ENCODE measurements around the gene TRAF5. TPM values are rescaled to one million over a fixed set of nuclear protein-coding genes. Genes with fewer than 3 reads are reported as not detected.

Gene TRAF5
- total RNA-seq, 2 donors from 2014 or later: 13.9 to 14.5 TPM

- Histone ChIP-seq H3K27me3 (no peaks in the 10 kb centered on the region), H3K9me3 (no peaks in the 10 kb centered on the region), H3K27ac (peak overlapping the region; percentile 75), H3K36me3 (no peaks in the 10 kb centered on the region), H3K4me3 (no peak overlapping the region), H3K4me1 (peaks cover 40% of the 10 kb centered on the region), H3K9ac (ENCODE audit: low read depth in 2 of 2, low read length in 2 of 2) (peak overlapping the region; percentile 56 to 80)
- intact Hi-C loops (cut with DNase I): no loop called here
- DNase-seq: peak; percentile 64
- TF ChIP-seq CTCF (IDR thresholded peaks at IDR 0.05): no peak
Observed at GRCh38 chr1:211336161-211336560, 9.5 kb downstream of the TRAF5 start.

DNA sequence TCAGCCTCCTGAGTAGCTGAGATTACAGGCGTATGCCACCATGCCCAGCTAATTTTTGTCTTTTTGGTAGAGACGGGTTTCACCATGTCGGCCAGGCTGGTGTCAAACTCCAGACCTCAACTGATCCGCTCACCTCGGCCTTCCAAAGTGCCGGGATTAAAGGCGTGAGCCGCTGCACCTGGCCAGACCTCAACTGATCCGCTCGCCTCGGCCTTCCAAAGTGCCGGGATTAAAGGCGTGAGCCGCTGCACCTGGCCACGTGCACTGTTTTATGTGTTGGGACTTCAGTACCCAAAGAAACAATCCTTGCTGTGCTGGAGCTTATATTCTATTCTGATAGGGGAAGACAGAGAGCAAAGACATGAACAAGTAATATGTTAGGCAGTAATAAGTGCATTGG is 10.1 kb downstream of the TRAF5 start:
- Histone ChIP-seq H3K4me3 (no peak overlapping the region), H3K4me1 (peaks cover 39% of the 10 kb centered on the region), H3K36me3 (no peaks in the 10 kb centered on the region), H3K9me3 (no peaks in the 10 kb centered on the region), H3K27ac (peak overlapping the region; percentile 75), H3K9ac (ENCODE audit: low read depth in 2 of 2, low read length in 2 of 2) (peak overlapping the region in 1 of 2 donors; percentile 80), H3K27me3 (no peaks in the 10 kb centered on the region)
- TF ChIP-seq CTCF (IDR thresholded peaks at IDR 0.05): no peak
- intact Hi-C loops (cut with DNase I): no loop called here
- DNase-seq: peak; percentile 32

GRCh38 chr1:211337430-211338223 is 11.0 kb downstream of the TRAF5 start:
- H3K4me1 ChIP-seq: peaks cover 31% of the 10 kb centered on the region
- no peak overlapping the region for H3K27ac ChIP-seq
- intact Hi-C loops (cut with DNase I): no loop called here
- no peaks in the 10 kb centered on the region for H3K27me3 ChIP-seq
- H3K4me3 ChIP-seq: no peak overlapping the region
- no peak for DNase-seq
- no peak for TF ChIP-seq CTCF (IDR thresholded peaks at IDR 0.05)
- no peaks in the 10 kb centered on the region for H3K36me3 ChIP-seq
- H3K9ac ChIP-seq (ENCODE audit: low read depth in 2 of 2, low read length in 2 of 2): no peak overlapping the region
- H3K9me3 ChIP-seq: no peaks in the 10 kb centered on the region

GRCh38 chr1:211338224-211338620 is 11.6 kb downstream of the TRAF5 start:
- H3K27me3 ChIP-seq: no peaks in the 10 kb centered on the region
- H3K4me3 ChIP-seq: no peak overlapping the region
- H3K36me3 ChIP-seq: no peaks in the 10 kb centered on the region
- H3K27ac ChIP-seq: no peak overlapping the region
- intact Hi-C loops (cut with DNase I): no loop called here
- H3K9ac ChIP-seq (ENCODE audit: low read depth in 2 of 2, low read length in 2 of 2): no peak overlapping the region
- no peaks in the 10 kb centered on the region for H3K9me3 ChIP-seq
- DNase-seq: no peak
- H3K4me1 ChIP-seq: peaks cover 30% of the 10 kb centered on the region
- no peak for TF ChIP-seq CTCF (IDR thresholded peaks at IDR 0.05)

DNA sequence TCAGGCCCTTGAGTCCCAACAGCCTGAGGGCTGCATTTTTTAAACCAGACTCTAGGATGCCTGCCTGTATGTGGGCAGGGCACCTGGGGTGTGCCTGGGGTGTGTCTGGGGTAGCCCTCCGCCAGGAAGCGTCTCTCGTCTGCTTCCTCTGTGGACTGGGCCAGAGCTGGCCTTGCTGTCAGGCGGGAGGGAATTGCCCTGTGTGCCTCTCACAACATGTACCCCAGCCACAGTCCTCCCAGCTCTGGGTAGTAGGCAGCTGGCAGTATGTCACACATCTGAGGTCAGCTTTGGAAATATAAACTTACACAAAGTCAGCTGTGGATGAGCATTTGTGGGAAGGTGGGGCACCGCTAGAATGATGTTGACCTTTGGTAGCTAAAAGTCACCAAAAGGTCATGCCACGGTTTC is 13.0 kb downstream of the TRAF5 start:
- no peaks in the 10 kb centered on the region for H3K27me3 ChIP-seq
- H3K36me3 ChIP-seq: no peaks in the 10 kb centered on the region
- intact Hi-C loops (cut with DNase I): no loop called here
- no peak overlapping the region for H3K27ac ChIP-seq
- H3K9ac ChIP-seq (ENCODE audit: low read depth in 2 of 2, low read length in 2 of 2): peak overlapping the region in 1 of 2 donors; percentile 36
- no peak overlapping the region for H3K4me3 ChIP-seq
- DNase-seq: peak; percentile 65
- no peak for TF ChIP-seq CTCF (IDR thresholded peaks at IDR 0.05)
- H3K4me1 ChIP-seq: peaks cover 27% of the 10 kb centered on the region
- no peaks in the 10 kb centered on the region for H3K9me3 ChIP-seq

All from colonic mucosa (tissue), 4 donors.